ENCODE measurements around the gene FERMT3. TPM values are rescaled to one million over a fixed set of nuclear protein-coding genes. Genes with fewer than 3 reads are reported as not detected.

The FERMT3 gene
- total RNA-seq, 1 donor from 2014 or later: 8.4 TPM

DNA sequence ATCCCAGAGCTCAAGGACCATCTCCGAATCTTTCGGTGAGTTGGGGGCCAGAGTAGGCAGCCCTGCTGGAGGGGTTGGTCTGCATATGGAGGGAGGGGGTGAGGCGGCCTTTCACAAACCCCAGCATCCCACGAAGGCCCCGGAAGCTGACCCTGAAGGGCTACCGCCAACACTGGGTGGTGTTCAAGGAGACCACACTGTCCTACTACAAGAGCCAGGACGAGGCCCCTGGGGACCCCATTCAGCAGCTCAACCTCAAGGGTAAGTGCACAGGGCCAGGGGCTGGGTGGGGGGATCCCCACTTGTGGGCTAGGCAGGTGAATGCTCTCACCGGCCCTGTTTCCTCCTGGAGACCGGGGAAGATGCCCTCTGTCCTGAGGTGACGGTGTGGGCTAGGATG, 13.2 kb downstream of the FERMT3 start:
- Mint-ChIP-seq H3K27ac (no peak overlapping the region), H3K4me1 (no peaks in the 10 kb centered on the region), H3K36me3 (peaks cover 4% of the 10 kb centered on the region), H3K4me3 (no peak overlapping the region), H3K9me3 (peaks cover 3% of the 10 kb centered on the region), H3K27me3 (ENCODE audit: low read depth) (no peaks in the 10 kb centered on the region)
- no peak for DNase-seq (ENCODE audit: low spot score in 2 of 2, unreplicated experiment in 2 of 2)
- TF ChIP-seq, protein P1, sequence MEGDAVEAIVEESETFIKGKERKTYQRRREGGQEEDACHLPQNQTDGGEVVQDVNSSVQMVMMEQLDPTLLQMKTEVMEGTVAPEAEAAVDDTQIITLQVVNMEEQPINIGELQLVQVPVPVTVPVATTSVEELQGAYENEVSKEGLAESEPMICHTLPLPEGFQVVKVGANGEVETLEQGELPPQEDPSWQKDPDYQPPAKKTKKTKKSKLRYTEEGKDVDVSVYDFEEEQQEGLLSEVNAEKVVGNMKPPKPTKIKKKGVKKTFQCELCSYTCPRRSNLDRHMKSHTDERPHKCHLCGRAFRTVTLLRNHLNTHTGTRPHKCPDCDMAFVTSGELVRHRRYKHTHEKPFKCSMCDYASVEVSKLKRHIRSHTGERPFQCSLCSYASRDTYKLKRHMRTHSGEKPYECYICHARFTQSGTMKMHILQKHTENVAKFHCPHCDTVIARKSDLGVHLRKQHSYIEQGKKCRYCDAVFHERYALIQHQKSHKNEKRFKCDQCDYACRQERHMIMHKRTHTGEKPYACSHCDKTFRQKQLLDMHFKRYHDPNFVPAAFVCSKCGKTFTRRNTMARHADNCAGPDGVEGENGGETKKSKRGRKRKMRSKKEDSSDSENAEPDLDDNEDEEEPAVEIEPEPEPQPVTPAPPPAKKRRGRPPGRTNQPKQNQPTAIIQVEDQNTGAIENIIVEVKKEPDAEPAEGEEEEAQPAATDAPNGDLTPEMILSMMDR (IDR thresholded peaks at IDR 0.05; ENCODE audit: unreplicated experiment): no peak

DNA sequence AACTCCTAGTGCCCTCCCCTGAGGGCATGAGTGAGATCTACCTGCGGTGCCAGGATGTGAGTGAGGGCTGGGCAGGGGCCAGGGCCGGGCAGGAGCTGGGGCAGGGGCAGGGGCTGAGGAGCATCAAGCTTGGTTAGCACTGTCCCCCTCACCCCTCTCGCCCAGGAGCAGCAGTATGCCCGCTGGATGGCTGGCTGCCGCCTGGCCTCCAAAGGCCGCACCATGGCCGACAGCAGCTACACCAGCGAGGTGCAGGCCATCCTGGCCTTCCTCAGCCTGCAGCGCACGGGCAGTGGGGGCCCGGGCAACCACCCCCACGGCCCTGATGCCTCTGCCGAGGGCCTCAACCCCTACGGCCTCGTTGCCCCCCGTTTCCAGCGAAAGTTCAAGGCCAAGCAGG, 13.8 kb downstream of the FERMT3 start:
- TF ChIP-seq, protein P1 (IDR thresholded peaks at IDR 0.05; ENCODE audit: unreplicated experiment): no peak
- H3K27me3 Mint-ChIP-seq (ENCODE audit: low read depth): no peaks in the 10 kb centered on the region
- peaks cover 4% of the 10 kb centered on the region for H3K4me1 Mint-ChIP-seq
- H3K36me3 Mint-ChIP-seq: peaks cover under 1% of the 10 kb centered on the region
- no peak for DNase-seq (ENCODE audit: low spot score in 2 of 2, unreplicated experiment in 2 of 2)
- peaks cover under 1% of the 10 kb centered on the region for H3K9me3 Mint-ChIP-seq
- no peak overlapping the region for H3K27ac Mint-ChIP-seq
- H3K4me3 Mint-ChIP-seq: no peak overlapping the region

DNA sequence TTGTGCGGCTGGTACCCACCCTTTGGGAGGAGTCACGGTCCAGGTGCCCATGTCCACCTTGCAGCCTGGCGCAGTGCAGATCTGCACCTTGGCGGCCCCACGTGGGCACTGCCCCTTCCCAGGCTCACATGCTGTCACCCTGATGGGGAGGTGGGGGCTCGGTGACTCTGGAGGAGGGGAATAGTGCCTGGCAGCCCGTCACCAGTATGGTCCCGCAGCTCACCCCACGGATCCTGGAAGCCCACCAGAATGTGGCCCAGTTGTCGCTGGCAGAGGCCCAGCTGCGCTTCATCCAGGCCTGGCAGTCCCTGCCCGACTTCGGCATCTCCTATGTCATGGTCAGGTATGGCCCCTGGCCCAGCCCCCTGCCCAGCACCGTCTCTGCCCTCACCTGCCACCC, 14.3 kb downstream of the FERMT3 start:
- H3K4me1 Mint-ChIP-seq: peaks cover 5% of the 10 kb centered on the region
- no peaks in the 10 kb centered on the region for H3K36me3 Mint-ChIP-seq
- TF ChIP-seq, protein P1 (IDR thresholded peaks at IDR 0.05; ENCODE audit: unreplicated experiment): no peak

DNA sequence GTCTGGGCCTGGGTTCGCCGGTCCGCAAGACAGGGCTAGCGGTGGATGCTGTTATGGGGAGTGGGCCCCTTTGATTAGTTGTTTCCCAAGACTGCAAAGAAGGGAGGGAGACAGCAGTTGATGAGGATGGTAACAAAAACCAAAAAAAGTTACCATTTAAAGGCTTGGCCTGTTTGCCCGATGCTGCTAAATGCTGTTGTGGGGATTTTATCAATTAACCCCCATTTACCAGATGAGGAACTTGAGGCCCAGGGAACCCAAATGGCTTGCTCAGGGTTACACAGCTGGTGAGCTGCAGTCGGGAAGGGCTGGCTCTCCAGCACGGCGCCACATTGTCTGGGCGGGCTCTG, 16.1 kb downstream of the FERMT3 start:
- peaks cover 15% of the 10 kb centered on the region for H3K4me1 Mint-ChIP-seq
- no peak overlapping the region for H3K27ac Mint-ChIP-seq
- H3K27me3 Mint-ChIP-seq (ENCODE audit: low read depth): no peaks in the 10 kb centered on the region
- H3K36me3 Mint-ChIP-seq: no peaks in the 10 kb centered on the region
- no peaks in the 10 kb centered on the region for H3K9me3 Mint-ChIP-seq
- no peak overlapping the region for H3K4me3 Mint-ChIP-seq
- TF ChIP-seq, protein P1 (IDR thresholded peaks at IDR 0.05; ENCODE audit: unreplicated experiment): no peak
- DNase-seq (ENCODE audit: low spot score in 2 of 2, unreplicated experiment in 2 of 2): no peak

More for the DNA sequence above, 14.3 kb downstream of the FERMT3 start:
- no peaks in the 10 kb centered on the region for H3K27me3 Mint-ChIP-seq (ENCODE audit: low read depth)
- H3K9me3 Mint-ChIP-seq: no peaks in the 10 kb centered on the region
- DNase-seq (ENCODE audit: low spot score in 2 of 2, unreplicated experiment in 2 of 2): no peak
- H3K4me3 Mint-ChIP-seq: no peak overlapping the region
- H3K27ac Mint-ChIP-seq: no peak overlapping the region

DNA sequence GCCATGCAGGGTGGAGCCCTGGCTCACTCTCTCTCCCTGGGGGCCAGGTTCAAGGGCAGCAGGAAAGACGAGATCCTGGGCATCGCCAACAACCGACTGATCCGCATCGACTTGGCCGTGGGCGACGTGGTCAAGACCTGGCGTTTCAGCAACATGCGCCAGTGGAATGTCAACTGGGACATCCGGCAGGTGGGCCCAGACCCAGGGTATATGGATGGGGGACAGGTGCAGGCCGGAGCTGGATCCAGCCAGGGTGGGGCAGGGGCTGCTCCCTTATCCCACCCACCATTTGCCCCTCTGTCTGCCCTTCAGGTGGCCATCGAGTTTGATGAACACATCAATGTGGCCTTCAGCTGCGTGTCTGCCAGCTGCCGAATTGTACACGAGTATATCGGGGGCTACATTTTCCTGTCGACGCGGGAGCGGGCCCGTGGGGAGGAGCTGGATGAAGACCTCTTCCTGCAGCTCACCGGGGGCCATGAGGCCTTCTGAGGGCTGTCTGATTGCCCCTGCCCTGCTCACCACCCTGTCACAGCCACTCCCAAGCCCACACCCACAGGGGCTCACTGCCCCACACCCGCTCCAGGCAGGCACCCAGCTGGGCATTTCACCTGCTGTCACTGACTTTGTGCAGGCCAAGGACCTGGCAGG, 16.6 kb downstream of the FERMT3 start:
- Mint-ChIP-seq H3K4me1 (peaks cover 17% of the 10 kb centered on the region), H3K9me3 (no peaks in the 10 kb centered on the region), H3K27ac (no peak overlapping the region), H3K36me3 (no peaks in the 10 kb centered on the region), H3K27me3 (ENCODE audit: low read depth) (no peaks in the 10 kb centered on the region), H3K4me3 (no peak overlapping the region)
- DNase-seq (ENCODE audit: low spot score in 2 of 2, unreplicated experiment in 2 of 2): no peak
- TF ChIP-seq, protein P1 (IDR thresholded peaks at IDR 0.05; ENCODE audit: unreplicated experiment): no peak
